Heart right ventricle (tissue), 16 donors: ENCODE measurements around the gene SLC1A3. TPM values are rescaled to one million over a fixed set of nuclear protein-coding genes. Genes with fewer than 3 reads are reported as not detected.

ENCODE experiments used
- ATAC-seq, 8 donors: fragments of 200-7000 bp; cut with Tn5 transposase; one replicate each; pipeline ENCODE4 v1.9.1; 2020; ENCODE audit warnings: mild to moderate bottlenecking in 8 of 8, moderate library complexity in 8 of 8, moderate number of reproducible peaks in 1 of 8
- DNase-seq, 2 donors: peaks; one replicate each; pipeline ENCODE4 v3.0.0-alpha.2; 2020
- H3K27ac ChIP-seq, 10 donors: fragments of 200-600 bp; sonication (generic) in 2 of 10; one replicate each; pipeline versions ENCODE4 v1.5.0 to v1.8.0; 2020 to 2022; ENCODE audit warnings: mild to moderate bottlenecking in 3 of 10
- H3K27me3 ChIP-seq, 7 donors: fragments of 200-600 bp; one replicate each; pipeline ENCODE4 v1.8.0; 2021 to 2022; ENCODE audit warnings: mild to moderate bottlenecking in 2 of 7
- H3K36me3 ChIP-seq, 9 donors: fragments of 200-600 bp; sonication (generic) in 1 of 9; one replicate each; pipeline versions ENCODE4 v1.5.0 to v1.8.0; 2020 to 2022; ENCODE audit warnings: mild to moderate bottlenecking in 2 of 9
- H3K4me1 ChIP-seq, 9 donors: fragments of 200-600 bp; sonication (generic) in 1 of 9; one replicate each; pipeline versions ENCODE4 v1.5.0 to v1.8.0; 2020 to 2022; ENCODE audit warnings: mild to moderate bottlenecking in 4 of 9
- H3K4me3 ChIP-seq, 10 donors: fragments of 200-600 bp; sonication (generic) in 2 of 10; one replicate each; pipeline versions ENCODE4 v1.5.0 to v1.8.0; 2020 to 2022; ENCODE audit warnings: mild to moderate bottlenecking in 7 of 10, moderate library complexity in 2 of 10
- H3K9me3 ChIP-seq, 11 donors: fragments of 200-600 bp in 10 of 11; sonication (generic) in 2 of 11; one replicate each; pipeline versions ENCODE4 v1.5.0 to v1.8.0; 2013 to 2022; ENCODE audit warnings: mild to moderate bottlenecking in 2 of 11, control low read depth in 1 of 11, moderate library complexity in 1 of 11
- CTCF ChIP-seq, 9 donors: fragments of 200-600 bp; sonication (generic) in 2 of 9; IDR thresholded peaks; one replicate each; pipeline versions ENCODE4 v1.5.0 to v1.8.0; 2021 to 2022; ENCODE audit warnings: antibody characterized with exemption in 9 of 9, mild to moderate bottlenecking in 5 of 9, moderate library complexity in 1 of 9
- WGBS, 2 donors: extraction: QIAGEN DNeasy Blood & Tissue Kit; methylation state at CpG; one replicate each; pipeline ENCODE4 v1.1.7; 2013; ENCODE audit warnings: inconsistent platforms in 1 of 2; 5-methylcytosine and 5-hydroxymethylcytosine counted together
- intact Hi-C, 10 donors: fragments of 100-400 bp; cut with DNase I; formaldehyde crosslinking; loops; one replicate each; pipeline versions ENCODE4 v1.11.1 to v1.14.2; 2022
- polyA plus RNA-seq, 2 donors: library from polyadenylated mRNA; stranded (reverse); fragments of 200-250 nt; gene quantifications; one replicate each; pipeline ENCODE4 v1.2.3, GENCODE V29; 2013
- total RNA-seq, 10 donors: library from RNA; stranded (reverse); fragmentation: NEBNext Ultra II Directional in 3 of 10; extraction: Animal tissue kit (Norgen Biotek cat#: 25700) in 3 of 10; gene quantifications; one replicate each; pipeline versions ENCODE4 v1.2.1 to v1.2.4, GENCODE V29; 2021 to 2023
- donor health status: Arrhythmogenic right ventricular cardiomyopathy.
- donor health status: ischemic (EF 13 %, LVEDD 7.1; RV severe dilation, severe dysfunction).
- donor health status: healthy with polysubstance abuse.
- donor health status: DM: no; HTN: yes; CAD: no.
- donor health status: DM: no; HTN: no; CAD: no.
- donor health status: ischemic (EF 25% LVEDD 6.9; RV normal size, moderate dysfunction).
- donor health status: ischemic (EF 25% LVEDD 5.7; RV mildly dilated, moderate dysfunction).
- donor health status: healthy.
- donor health status: DM: yes; HTN: yes; CAD: no.
- donor health status: Ischemic cardiomyopathy.
- donor health status: ischemic (EF 35%, LVEDD 5.7; RV mildly dilated, moderate dysfunction).
- donor health status: nonischemic (EF 11% LVEDD 7.7; RV severe dilation, severe dysfunction).
- donor health status: DM: yes; HTN: yes; CAD: no.
- donor health status: PGD.
- donor health status: ischemic (EF 29% LVEDD 5.4; RV normal size, mild dysfunction).
- donor health status: nonischemic (EF 23%, LVEDD 6.1; RV moderate dilation, normal function).

The SLC1A3 gene
- total and polyA plus RNA-seq, 12 donors, result 39.5 to 83.6 (median 58.5) TPM

- no peaks in the 10 kb centered on the region for H3K36me3 ChIP-seq
- no peak overlapping the region for H3K27ac ChIP-seq
- DNase-seq (no peak), ATAC-seq (no peak)
- H3K4me1 ChIP-seq, result peaks cover 0 to 18% (median 0%) of the 10 kb centered on the region in 9 donors
- H3K9me3 ChIP-seq, result no peaks in the 10 kb centered on the region
- no peaks in the 10 kb centered on the region for H3K27me3 ChIP-seq
- intact Hi-C loops, result no loop called here
- H3K4me3 ChIP-seq, result no peak overlapping the region
- TF ChIP-seq CTCF (IDR thresholded peaks at IDR 0.05), result no peak
- 68 to 89% methylated on average over 2 of the region's 2 CpGs for WGBS, 2 donors
Measured at GRCh38 chr5:36719282-36719681, 112.9 kb downstream of the SLC1A3 start.

GRCh38 chr5:36720688-36721087 is 114.3 kb downstream of the SLC1A3 start:
- DNase-seq (no peak), ATAC-seq (no peak)
- Histone ChIP-seq H3K27me3 (no peaks in the 10 kb centered on the region), H3K27ac (no peak overlapping the region), H3K4me3 (no peak overlapping the region), H3K4me1 (peaks cover 0 to 18% (median 0%) of the 10 kb centered on the region in 9 donors), H3K36me3 (no peaks in the 10 kb centered on the region), H3K9me3 (no peaks in the 10 kb centered on the region)
- intact Hi-C loops, result no loop called here
- no peak for TF ChIP-seq CTCF (IDR thresholded peaks at IDR 0.05)
- WGBS, 2 donors, result 81 to 87% methylated on average over 4 of the region's 4 CpGs

GRCh38 chr5:36721664-36722235 is 115.3 kb downstream of the SLC1A3 start:
- Histone ChIP-seq H3K4me3 (no peak overlapping the region), H3K36me3 (no peaks in the 10 kb centered on the region), H3K27ac (no peak overlapping the region), H3K4me1 (peaks cover 0 to 18% (median 0%) of the 10 kb centered on the region in 9 donors), H3K9me3 (no peaks in the 10 kb centered on the region), H3K27me3 (no peaks in the 10 kb centered on the region)
- 66 to 74% methylated on average over 5 of the region's 5 CpGs for WGBS, 2 donors
- no peak for ATAC-seq
- intact Hi-C loops, result no loop called here
- no peak for DNase-seq
- no peak for TF ChIP-seq CTCF (IDR thresholded peaks at IDR 0.05)

- DNase-seq (no peak), ATAC-seq (no peak)
- Histone ChIP-seq H3K4me3 (no peak overlapping the region), H3K4me1 (peaks cover 0 to 18% (median 0%) of the 10 kb centered on the region in 9 donors), H3K9me3 (no peaks in the 10 kb centered on the region), H3K27me3 (no peaks in the 10 kb centered on the region), H3K27ac (no peak overlapping the region), H3K36me3 (no peaks in the 10 kb centered on the region)
- WGBS, 2 donors, result 70 to 76% methylated on average over 6 of the region's 6 CpGs
- intact Hi-C loops, result no loop called here
- no peak for TF ChIP-seq CTCF (IDR thresholded peaks at IDR 0.05)
Measured at GRCh38 chr5:36722900-36723299, 116.5 kb downstream of the SLC1A3 start.
